ENCODE measurements around the gene VWF. TPM values are rescaled to one million over a fixed set of nuclear protein-coding genes. Genes with fewer than 3 reads are reported as not detected.
A peak's percentile ranks its signal among the peaks of the same experiment; 100 is the strongest.

Gene VWF
- total and polyA plus RNA-seq, 2 of the 4 experiments (the other 2 are of a cell fraction), result under 0.01 to 0.09 TPM

- no peak for TF ChIP-seq MAFK (IDR thresholded peaks at IDR 0.05; ENCODE audit: low read depth, low read length)
- no peak for TF ChIP-seq MXI1 (IDR thresholded peaks at IDR 0.05; ENCODE audit: borderline replicate concordance, low read depth, low read length)
These were observed 84.4 kb downstream of the VWF start (continued) for GRCh38 chr12:6039894-6040601.

GRCh38 chr12:6038160-6038559, 86.3 kb downstream of the VWF start:
- ATAC-seq (ENCODE audit: low read depth), result peak; percentile 67
- Histone ChIP-seq H2BK120ac (ENCODE audit: low read depth, low read length) (no peak overlapping the region), H3K4me3 (ENCODE audit: insufficient read depth, low read depth, low read length) (no peak overlapping the region), H2AK9ac (replicated peaks; ENCODE audit: low read depth, low read length, poor library complexity) (no peak overlapping the region), H3K9me3 (ENCODE audit: control insufficient read depth, insufficient read depth, low read length) (no peaks in the 10 kb centered on the region), H3K4ac (ENCODE audit: low read depth, low read length) (no peak overlapping the region), H4K5ac (ENCODE audit: low read depth, low read length) (no peak overlapping the region), H3K4me1 (ENCODE audit: control insufficient read depth, insufficient read depth, low read length) (peaks cover under 1% of the 10 kb centered on the region; the same call in 1 of the 2 replicates), H3K36me3 (ENCODE audit: control insufficient read depth, insufficient read depth, low read length) (no peaks in the 10 kb centered on the region), H2AFZ (replicated peaks; ENCODE audit: low read length, poor library complexity) (peak overlapping the region; percentile 55), H2BK15ac (ENCODE audit: low read depth, low read length) (no peak overlapping the region), H3K79me1 (ENCODE audit: low read depth in 1 of 2, low read length in 2 of 2) (no peaks in the 10 kb centered on the region), H2BK5ac (ENCODE audit: low read depth, low read length, poor library complexity, severe bottlenecking) (no peak overlapping the region), H4K20me1 (ENCODE audit: insufficient read depth, low read length) (no peaks in the 10 kb centered on the region), H2AK5ac (ENCODE audit: low read depth, low read length) (no peak overlapping the region), H3K23ac (ENCODE audit: low read depth, low read length) (no peak overlapping the region), H3K9me1 (ENCODE audit: insufficient read depth, low read length) (no peaks in the 10 kb centered on the region), H3K9ac (ENCODE audit: low read depth, low read length) (no peak overlapping the region), H3K4me2 (ENCODE audit: low read depth, low read length) (no peak overlapping the region), H4K91ac (ENCODE audit: insufficient read depth, low read depth, low read length) (no peak overlapping the region), H3K14ac (replicated peaks; ENCODE audit: low read depth, low read length) (no peak overlapping the region), H3K18ac (ENCODE audit: low read depth, low read length) (no peak overlapping the region), H3K56ac (ENCODE audit: extremely low read depth, insufficient read depth, low read length) (no peak overlapping the region), H3K27ac (ENCODE audit: insufficient read depth, low read length) (no peak overlapping the region), H3K27me3 (ENCODE audit: control insufficient read depth, insufficient read depth, low read length) (no peaks in the 10 kb centered on the region), H4K8ac (ENCODE audit: low read depth in 2 of 2, low read length in 2 of 2) (no peak overlapping the region), H2BK20ac (ENCODE audit: low read depth, low read length) (no peak overlapping the region)
- WGBS, 2 experiments (ENCODE audit: extremely low coverage in 2 of 2, insufficient read length in 1 of 2), result 40% methylated on average over 6 of the region's 8 CpGs; no CpG with 5 or more reads in 1 of the 2 experiments
- DNase-seq, result peak; percentile 76
- intact Hi-C loops (cut with micrococcal nuclease), result no loop called here
- BruUV-seq (replicated peaks), result no TSS peak
- dilution Hi-C loops (cut with HindIII; ENCODE audit: low sequenced_read_pairs, unreplicated experiment), result no loop called here
- ChIA-PET CTCF (interaction anchor here (0.5 to 3.2 kb wide), 7 partner anchors 36 to 386 kb away, joined by 3 to 46 read pairs (median 6); no protein-coding TSS in a partner anchor), POLR2A (ENCODE audit: unreplicated experiment) (no interaction called here)
- TF ChIP-seq RAD21 (IDR thresholded peaks at IDR 0.05; ENCODE audit: low read length) (peak; percentile 57), POLR2A (IDR thresholded peaks at IDR 0.05; ENCODE audit: low read depth, low read length) (no peak), SMC3 (IDR thresholded peaks at IDR 0.05; ENCODE audit: low read depth, low read length) (peak; percentile 73), MAZ (IDR thresholded peaks at IDR 0.05; ENCODE audit: borderline replicate concordance, low read depth, low read length) (no peak), CTCF (conservative IDR thresholded peaks at IDR 0.05; ENCODE audit: low read depth, low read length) (peak; percentile 91)
- in situ Hi-C loops (cut with MboI; ENCODE audit: low sequenced_read_pairs), result no loop called here

Data from IMR-90 (cell line).